Mucosa of rectum (tissue), 2 donors: ENCODE measurements around the gene FAM131B.

Source experiments
- H3K27ac ChIP-seq, 2 donors: one replicate each; pipeline ENCODE4 v1.7.0; 2013; ENCODE audit warnings: inconsistent platforms in 2 of 2, low read depth in 2 of 2, low read length in 2 of 2
- H3K27me3 ChIP-seq, 2 donors: one replicate each; pipeline ENCODE4 v1.7.0; 2013; ENCODE audit warnings: low read length in 2 of 2; ENCODE audit not compliant: control insufficient read depth in 2 of 2, insufficient read depth in 2 of 2
- H3K36me3 ChIP-seq, 2 donors: one replicate each; pipeline ENCODE4 v1.7.0; 2013; ENCODE audit warnings: low read length in 2 of 2; ENCODE audit not compliant: control insufficient read depth in 2 of 2, insufficient read depth in 2 of 2
- H3K4me1 ChIP-seq, 2 donors: one replicate each; pipeline ENCODE4 v1.7.0; 2013; ENCODE audit warnings: low read length in 2 of 2, mild to moderate bottlenecking in 1 of 2; ENCODE audit not compliant: control insufficient read depth in 2 of 2, insufficient read depth in 2 of 2
- H3K4me3 ChIP-seq, 2 donors: one replicate each; pipeline ENCODE4 v1.7.0; 2013; ENCODE audit warnings: low read length in 2 of 2
- H3K9ac ChIP-seq, 2 donors: one replicate each; pipeline ENCODE4 v1.7.0; 2013; ENCODE audit warnings: low read length in 2 of 2, low read depth in 1 of 2, mild to moderate bottlenecking in 1 of 2
- H3K9me3 ChIP-seq, 2 donors: one replicate each; pipeline ENCODE4 v1.7.0; 2013; ENCODE audit warnings: low read length in 2 of 2; ENCODE audit not compliant: control insufficient read depth in 2 of 2
- donor health status: healthy.
- donor health status: Normal muscosa, but diverticular disease.

Gene FAM131B

DNA sequence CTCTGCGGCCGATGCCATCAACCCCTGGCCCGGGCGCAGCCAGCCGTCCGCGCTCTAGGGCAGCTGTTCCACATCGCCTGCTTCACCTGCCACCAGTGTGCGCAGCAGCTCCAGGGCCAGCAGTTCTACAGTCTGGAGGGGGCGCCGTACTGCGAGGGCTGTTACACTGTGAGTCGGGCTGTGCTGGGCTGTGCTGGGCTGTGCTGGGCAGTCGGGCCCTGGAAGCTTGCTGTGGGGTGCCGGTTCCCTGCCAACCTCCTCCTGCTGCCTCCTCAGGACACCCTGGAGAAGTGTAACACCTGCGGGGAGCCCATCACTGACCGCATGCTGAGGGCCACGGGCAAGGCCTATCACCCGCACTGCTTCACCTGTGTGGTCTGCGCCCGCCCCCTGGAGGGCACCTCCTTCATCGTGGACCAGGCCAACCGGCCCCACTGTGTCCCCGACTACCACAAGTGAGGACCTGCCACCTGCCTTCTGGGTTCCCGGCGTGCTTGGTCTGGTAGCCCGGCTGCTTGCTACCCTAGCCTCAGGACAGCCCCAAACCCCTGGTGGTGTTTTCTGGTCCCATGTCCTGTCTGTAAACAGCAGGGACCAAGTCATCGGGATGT lies 26.1 kb upstream of the FAM131B start:
- Histone ChIP-seq H3K9me3 (no peaks in the 10 kb centered on the region), H3K36me3 (peaks cover 40 to 49% of the 10 kb centered on the region in 2 donors), H3K9ac (no peak overlapping the region), H3K4me3 (no peak overlapping the region), H3K27ac (no peak overlapping the region), H3K4me1 (peaks cover 21 to 27% of the 10 kb centered on the region in 2 donors), H3K27me3 (no peaks in the 10 kb centered on the region)

DNA sequence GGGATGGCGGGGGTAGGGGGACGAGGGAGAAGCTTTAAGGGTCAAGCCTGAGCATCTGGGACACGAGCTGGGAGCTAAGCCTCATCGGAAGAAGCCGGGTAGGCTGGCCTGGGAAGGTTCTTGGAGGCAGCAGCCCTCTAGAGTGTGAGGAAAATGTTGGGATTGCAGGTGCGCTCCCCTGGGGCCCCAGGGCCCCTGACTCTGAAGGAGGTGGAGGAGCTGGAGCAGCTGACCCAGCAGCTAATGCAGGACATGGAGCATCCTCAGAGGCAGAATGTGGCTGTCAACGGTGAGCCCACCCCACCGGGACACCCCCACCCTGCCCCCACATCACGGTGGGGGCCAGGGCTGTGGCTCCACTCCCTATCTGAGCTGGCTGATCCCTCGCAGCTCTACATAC lies 25.5 kb upstream of the FAM131B start:
- no peaks in the 10 kb centered on the region for H3K27me3 ChIP-seq
- H3K9me3 ChIP-seq, result no peaks in the 10 kb centered on the region
- H3K4me3 ChIP-seq, result no peak overlapping the region
- H3K27ac ChIP-seq, result no peak overlapping the region
- H3K4me1 ChIP-seq, result peaks cover 23 to 28% of the 10 kb centered on the region in 2 donors
- peaks cover 40 to 44% of the 10 kb centered on the region in 2 donors for H3K36me3 ChIP-seq
- no peak overlapping the region for H3K9ac ChIP-seq

DNA sequence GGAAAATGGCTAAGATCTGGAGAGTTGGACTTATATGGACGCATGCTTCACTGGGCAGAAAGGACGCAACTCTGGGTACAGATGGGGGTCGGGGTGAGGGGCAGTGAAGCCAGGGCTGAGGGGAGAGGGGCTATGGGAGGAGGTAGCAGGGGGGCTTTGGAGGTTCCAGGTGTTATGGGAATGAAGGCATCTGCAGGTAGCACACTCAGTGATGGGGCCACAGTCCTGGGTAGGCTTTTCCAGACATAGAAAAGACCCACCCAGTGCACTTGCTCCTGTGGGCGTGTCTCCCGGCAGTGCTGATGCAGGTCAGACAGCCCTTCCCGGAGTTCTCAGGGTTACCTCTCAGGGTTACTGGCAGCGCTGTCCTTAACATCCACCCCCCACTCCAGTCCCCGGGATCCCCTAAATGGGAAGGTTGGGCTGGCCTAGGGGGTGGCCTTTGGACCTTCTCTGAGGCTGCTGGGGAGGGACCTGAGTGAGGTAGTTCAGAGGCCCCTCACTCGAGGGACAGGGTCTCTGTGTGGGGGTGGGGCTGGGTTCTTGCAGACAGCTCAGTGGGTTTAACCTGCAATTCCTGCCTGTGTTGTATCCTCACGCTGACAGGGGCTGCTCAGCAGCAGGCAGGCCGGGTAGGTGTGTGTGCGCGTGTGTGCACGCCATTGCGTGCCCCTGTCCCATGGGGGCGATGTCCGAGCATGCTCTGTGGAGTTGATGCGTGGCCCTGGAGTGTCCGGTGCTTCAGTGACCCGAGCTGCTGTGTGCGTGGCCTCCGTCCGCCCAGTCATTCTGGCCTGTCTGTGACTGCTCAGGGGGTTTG lies 24.9 kb upstream of the FAM131B start:
- no peak overlapping the region for H3K27ac ChIP-seq
- H3K9ac ChIP-seq, result no peak overlapping the region
- peaks cover 40 to 41% of the 10 kb centered on the region in 2 donors for H3K36me3 ChIP-seq
- no peaks in the 10 kb centered on the region for H3K27me3 ChIP-seq
- H3K9me3 ChIP-seq, result no peaks in the 10 kb centered on the region
- H3K4me3 ChIP-seq, result no peak overlapping the region
- peaks cover 27 to 34% of the 10 kb centered on the region in 2 donors for H3K4me1 ChIP-seq

DNA sequence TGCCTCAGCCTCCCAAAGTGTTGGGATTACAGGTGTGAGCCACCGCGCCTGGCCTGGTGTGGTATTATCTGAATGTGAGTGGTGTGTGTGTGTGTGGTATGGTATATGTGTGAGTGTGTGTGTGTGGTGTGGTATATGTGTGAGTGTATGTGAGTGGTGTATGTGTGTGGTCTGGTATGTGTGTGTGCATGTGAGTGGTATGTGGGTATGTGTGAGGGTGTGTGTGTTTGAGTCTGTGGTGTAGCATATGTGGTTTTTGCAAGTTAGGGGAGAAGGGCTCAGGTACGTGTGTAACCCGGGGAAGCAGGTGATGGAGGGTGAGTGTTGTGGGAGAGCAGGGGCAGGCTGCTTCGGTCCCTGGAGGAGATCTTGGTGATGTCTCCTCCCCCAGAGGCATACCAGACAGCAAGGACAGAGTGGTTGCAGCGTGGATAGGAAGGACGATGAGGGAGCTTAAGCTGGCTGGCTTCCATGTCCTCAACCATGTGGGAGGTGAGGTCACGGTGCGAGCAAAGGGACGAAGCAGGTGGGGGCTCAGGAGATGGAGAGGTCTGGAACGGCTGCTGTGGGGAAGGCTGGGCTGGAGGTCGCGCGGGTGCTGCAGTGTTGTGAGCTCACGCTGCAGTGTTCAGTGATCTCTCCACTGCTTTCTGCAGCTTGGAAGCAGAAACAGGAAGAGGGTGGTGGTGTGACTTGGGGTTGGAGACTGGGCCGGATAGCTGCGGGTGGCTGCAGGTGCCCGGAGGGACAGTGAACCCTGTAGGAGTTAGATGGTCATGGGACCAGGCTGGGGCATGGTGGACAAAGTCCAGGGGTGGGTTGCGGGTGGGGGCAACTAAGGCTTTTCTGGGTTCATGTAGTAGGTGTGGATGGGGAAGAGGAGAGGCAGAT lies 23.6 kb upstream of the FAM131B start:
- H3K27me3 ChIP-seq, result no peaks in the 10 kb centered on the region
- no peak overlapping the region for H3K9ac ChIP-seq
- no peaks in the 10 kb centered on the region for H3K9me3 ChIP-seq
- H3K27ac ChIP-seq, result peak overlapping the region in 1 of 2 donors; percentile 68
- peaks cover 30 to 31% of the 10 kb centered on the region in 2 donors for H3K36me3 ChIP-seq
- peaks cover 25 to 29% of the 10 kb centered on the region in 2 donors for H3K4me1 ChIP-seq
- H3K4me3 ChIP-seq, result peak overlapping the region; percentile 22 to 44

DNA sequence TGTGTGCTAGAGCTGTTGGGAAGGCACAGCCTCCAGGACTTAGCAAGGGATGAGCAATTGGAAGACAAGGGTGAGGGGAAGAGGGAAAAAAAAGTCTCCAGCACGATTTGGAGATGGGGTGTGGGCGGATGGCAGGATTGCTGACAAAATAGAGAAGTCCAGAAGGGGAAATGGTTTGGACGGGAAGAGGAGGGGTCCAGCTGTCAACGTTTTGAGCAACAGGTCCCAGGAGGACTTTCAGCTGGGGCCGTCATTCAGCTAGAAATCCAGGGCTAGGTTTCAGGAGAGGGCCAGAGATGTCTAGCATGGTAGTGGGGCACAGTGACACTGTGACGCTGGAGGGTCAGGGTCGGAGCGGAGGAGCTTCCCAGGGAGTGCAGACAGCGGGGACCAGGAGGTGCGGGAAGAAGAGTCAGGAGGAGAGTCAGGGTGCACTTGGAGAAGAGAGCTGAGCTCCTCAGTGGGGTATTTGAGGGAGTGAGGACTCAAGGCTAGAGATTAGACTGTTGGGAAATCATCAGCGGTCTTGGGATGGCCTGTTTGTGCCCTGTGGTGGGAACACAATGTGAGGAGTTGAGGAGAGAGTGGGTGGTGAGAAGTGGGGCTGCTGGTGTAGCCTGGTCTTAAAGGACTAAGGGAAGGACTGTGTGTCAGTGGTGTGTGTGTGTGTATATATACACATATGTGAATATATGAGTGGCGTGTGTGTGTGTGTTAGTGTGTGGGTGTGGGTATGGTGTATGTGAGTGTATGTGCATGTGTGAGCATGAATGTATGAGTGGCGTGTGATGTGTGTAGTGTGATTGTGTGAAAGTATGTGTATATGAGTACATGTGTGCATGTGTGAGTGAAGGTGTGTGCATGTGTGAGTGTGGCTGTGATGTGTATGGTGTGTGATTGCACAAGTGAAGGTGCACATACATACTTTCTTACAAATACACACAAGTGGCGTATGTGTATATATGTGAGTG lies 22.4 kb upstream of the FAM131B start:
- peaks cover 22% of the 10 kb centered on the region in 2 donors for H3K36me3 ChIP-seq
- H3K9ac ChIP-seq, result no peak overlapping the region
- no peaks in the 10 kb centered on the region for H3K27me3 ChIP-seq
- H3K4me1 ChIP-seq, result peaks cover 26 to 28% of the 10 kb centered on the region in 2 donors
- no peaks in the 10 kb centered on the region for H3K9me3 ChIP-seq
- H3K4me3 ChIP-seq, result peak overlapping the region in 1 of 2 donors; percentile 17
- H3K27ac ChIP-seq, result peak overlapping the region; percentile 21 to 29

DNA sequence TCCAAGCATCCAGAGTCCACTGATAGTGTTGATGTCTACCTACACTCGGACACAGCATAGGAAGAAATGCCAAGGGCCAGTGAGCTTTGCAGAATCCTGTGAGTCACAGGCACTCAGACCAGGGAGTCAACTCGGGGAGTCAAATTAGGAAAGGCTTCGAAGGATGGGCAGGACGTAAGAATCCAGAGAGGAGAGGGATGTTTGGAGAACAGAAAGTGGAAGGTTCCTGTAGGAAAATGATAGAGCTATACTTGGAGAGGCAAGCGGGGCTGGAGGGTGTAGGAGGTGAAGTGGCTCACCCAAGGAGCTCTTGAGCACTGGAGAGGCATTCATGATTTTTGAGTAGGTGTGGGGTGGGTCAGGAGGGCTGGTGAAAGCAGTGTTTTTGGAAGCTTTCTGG lies 21.6 kb upstream of the FAM131B start:
- Histone ChIP-seq H3K27me3 (no peaks in the 10 kb centered on the region), H3K36me3 (peaks cover 14% of the 10 kb centered on the region in 2 donors), H3K9ac (peak overlapping the region in 1 of 2 donors; percentile 5), H3K27ac (peak overlapping the region in 1 of 2 donors; percentile 21), H3K4me1 (peaks cover 33 to 34% of the 10 kb centered on the region in 2 donors), H3K4me3 (peak overlapping the region in 1 of 2 donors; percentile 17), H3K9me3 (no peaks in the 10 kb centered on the region)

DNA sequence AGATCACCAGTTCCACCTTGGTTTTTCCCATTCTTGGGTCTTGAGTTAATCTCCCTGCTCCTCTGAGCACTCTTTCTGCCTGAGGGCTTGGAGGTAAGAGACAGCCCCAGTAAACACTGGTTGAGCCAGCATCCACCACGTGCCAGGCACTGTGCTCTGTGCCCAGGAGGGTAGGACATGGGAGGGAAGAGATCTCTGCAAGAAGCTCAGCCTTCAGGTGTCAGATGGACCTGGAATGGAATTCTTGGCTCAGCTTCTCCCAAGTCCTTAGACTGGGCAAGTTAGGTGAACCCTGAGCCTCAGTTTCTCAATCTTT lies 21.1 kb upstream of the FAM131B start:
- Histone ChIP-seq H3K27me3 (no peaks in the 10 kb centered on the region), H3K9ac (peak overlapping the region in 1 of 2 donors; percentile 5), H3K4me3 (peak overlapping the region in 1 of 2 donors; percentile 17), H3K9me3 (no peaks in the 10 kb centered on the region), H3K27ac (peak overlapping the region; percentile 13 to 35), H3K4me1 (peaks cover 35 to 37% of the 10 kb centered on the region in 2 donors), H3K36me3 (peaks cover 9 to 10% of the 10 kb centered on the region in 2 donors)

DNA sequence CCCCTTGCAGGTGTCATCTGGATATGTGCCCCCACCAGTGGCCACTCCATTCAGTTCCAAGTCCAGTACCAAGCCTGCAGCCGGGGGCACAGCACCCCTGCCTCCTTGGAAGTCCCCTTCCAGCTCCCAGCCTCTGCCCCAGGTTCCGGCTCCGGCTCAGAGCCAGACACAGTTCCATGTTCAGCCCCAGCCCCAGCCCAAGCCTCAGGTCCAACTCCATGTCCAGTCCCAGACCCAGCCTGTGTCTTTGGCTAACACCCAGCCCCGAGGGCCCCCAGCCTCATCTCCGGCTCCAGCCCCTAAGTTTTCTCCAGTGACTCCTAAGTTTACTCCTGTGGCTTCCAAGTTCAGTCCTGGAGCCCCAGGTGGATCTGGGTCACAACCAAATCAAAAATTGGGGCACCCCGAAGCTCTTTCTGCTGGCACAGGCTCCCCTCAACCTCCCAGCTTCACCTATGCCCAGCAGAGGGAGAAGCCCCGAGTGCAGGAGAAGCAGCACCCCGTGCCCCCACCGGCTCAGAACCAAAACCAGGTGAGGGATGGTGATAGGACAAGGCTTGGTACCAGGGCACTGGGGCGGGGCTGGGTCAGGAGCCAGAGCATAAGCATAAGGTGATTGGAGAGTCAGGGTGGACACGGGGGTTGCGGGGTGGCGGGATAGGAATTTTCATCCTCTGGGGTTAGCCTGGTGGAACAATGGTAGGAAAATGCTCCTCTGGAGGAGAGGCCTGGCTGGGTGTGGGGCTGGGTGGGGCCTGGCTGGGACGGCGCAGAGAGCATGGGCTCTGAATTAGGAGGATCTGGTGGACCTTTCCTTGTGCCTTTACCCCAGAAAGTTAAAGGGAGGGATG lies 20.5 kb upstream of the FAM131B start:
- Histone ChIP-seq H3K36me3 (peaks cover 5 to 6% of the 10 kb centered on the region in 2 donors), H3K27ac (peak overlapping the region; percentile 13 to 98), H3K4me3 (peak overlapping the region; percentile 82 to 93), H3K4me1 (peaks cover 35 to 37% of the 10 kb centered on the region in 2 donors), H3K9ac (peak overlapping the region in 1 of 2 donors; percentile 21), H3K9me3 (no peaks in the 10 kb centered on the region), H3K27me3 (no peaks in the 10 kb centered on the region)
